HG02623 (cell line): ENCODE results near the gene NPAS2.

Experiments
- ATAC-seq: cut with Tn5 transposase; IDR thresholded peaks from one replicate; pipeline ENCODE4 v1.9.1; 2021; ENCODE audit warnings: moderate library complexity; ENCODE audit not compliant: unreplicated experiment

NPAS2 gene

DNA sequence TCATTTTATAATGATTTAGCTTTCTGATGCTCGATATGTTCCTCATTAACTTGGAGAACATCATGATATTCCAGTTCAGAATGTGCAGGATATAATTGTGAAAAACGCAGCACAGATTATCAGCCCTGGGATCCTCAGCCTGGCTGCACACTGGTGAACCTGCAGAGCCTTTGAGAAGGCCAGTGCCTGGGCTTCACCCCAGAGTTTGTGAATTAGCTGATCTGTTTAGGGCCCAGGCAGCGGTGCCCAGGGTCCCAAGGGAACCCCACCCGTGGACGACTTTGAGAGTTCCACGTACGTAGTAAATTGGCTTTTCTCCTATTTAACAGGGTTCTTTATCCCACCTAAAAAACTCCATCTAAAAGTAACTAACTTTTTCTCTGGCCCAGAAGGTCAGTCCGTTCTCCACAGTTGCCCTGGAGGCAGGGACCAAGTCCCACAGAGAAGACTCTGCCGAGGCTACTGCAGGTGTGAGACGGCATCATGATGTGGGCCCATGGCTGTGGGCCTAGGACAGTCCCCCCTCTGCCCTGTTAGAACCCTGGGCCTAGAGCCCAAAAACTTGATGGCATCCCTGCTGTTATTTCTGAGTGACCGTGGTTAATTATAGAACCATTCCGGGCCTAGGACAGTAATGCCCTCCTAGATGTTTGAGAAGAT, 142.6 kb downstream of the NPAS2 start:
- no peak for ATAC-seq

DNA sequence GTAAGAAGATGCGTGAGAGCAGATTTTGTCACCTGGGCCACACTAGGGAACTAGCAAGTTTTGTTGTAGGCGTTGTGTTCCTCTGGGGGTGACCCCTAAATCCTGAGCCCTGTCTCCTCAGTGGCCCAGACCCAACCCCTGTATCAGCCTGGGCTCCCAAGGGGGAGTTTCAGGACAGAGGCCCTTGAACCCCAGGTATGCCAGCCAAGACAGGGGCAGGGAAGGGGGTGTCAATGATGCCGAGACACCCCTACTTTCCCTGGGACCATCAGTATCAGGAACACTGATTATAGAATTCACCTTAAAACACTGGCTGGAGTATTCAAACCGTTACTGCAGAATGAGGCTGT, 143.1 kb downstream of the NPAS2 start:
- no peak for ATAC-seq

DNA sequence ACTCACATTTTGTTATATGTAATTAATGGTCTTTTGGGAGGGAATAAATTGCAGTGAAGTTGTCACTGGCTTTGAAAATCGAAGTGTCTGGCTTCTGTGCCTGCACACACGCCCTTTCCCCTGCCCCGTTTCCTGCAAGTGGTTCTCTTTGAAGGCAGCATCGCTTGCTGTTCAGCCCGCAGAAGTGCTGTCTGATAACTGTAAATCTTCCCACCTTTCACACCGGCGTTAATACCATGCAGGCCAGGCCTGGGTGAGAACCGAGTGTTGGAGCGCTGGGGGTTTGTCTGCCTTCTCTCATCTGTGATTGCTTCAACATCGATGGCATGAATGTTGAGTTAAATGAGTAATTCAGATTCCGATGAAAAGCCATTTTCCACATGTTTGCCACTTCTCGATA, 144.3 kb downstream of the NPAS2 start:
- no peak for ATAC-seq

DNA sequence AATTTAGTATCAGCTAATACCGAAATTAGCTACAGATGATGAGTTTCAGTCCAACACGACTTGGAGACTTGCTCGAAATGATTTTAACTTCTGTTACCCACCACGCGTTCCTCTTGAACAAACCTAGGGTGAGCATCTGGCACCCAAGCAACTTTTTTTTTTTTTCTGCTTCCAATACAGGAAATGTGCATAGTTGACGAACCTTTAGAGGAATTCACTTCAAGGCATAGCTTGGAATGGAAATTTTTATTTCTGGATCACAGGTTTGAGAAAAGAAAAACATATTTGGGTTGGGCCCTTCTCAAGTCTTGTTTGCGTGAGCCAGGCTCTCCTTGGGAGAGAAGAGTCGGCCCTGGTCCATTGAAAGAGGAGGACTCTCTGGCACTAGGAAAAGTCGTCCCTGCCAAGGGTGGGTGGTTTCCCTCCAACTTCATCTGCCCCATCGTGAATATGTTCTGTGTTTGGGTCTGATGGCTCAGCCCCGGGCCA, 144.8 kb downstream of the NPAS2 start:
- no peak for ATAC-seq

DNA sequence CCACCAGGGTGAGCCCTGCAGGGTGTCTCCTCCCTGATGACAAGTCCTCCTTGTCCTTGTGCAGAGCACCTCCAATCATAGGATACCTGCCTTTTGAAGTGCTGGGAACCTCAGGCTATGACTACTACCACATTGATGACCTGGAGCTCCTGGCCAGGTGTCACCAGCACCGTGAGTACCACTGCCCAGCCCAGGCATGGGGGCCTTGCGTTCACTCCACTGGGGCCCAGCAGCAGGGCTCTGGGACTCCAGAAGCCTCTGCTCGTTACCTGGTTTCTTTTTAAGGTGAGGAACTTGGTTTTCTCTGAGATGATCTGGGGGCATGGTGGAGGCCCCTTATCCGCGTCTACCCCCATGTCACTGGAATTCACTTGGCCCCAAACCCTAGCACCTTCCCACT, 145.7 kb downstream of the NPAS2 start:
- ATAC-seq = no peak

DNA sequence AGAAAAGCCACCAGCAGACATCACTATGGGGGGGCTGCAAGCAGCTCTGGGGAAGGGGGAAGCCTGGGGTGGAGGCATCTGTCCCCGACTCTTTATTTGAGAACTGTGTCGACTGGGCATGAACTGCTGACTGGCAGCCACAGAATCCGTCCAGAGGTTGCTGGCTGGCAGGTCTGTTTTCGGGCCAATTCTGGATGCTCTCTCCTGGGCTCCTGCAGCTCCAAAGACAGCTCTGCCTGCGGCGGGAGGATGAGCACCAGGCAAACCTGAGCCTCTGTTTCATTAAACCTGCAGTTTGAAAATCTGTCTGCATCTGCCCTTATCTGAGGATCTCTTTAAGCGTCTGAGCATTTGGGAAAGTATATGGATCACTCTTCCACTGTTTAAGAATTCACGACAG, 147.8 kb downstream of the NPAS2 start:
- no peak for ATAC-seq

DNA sequence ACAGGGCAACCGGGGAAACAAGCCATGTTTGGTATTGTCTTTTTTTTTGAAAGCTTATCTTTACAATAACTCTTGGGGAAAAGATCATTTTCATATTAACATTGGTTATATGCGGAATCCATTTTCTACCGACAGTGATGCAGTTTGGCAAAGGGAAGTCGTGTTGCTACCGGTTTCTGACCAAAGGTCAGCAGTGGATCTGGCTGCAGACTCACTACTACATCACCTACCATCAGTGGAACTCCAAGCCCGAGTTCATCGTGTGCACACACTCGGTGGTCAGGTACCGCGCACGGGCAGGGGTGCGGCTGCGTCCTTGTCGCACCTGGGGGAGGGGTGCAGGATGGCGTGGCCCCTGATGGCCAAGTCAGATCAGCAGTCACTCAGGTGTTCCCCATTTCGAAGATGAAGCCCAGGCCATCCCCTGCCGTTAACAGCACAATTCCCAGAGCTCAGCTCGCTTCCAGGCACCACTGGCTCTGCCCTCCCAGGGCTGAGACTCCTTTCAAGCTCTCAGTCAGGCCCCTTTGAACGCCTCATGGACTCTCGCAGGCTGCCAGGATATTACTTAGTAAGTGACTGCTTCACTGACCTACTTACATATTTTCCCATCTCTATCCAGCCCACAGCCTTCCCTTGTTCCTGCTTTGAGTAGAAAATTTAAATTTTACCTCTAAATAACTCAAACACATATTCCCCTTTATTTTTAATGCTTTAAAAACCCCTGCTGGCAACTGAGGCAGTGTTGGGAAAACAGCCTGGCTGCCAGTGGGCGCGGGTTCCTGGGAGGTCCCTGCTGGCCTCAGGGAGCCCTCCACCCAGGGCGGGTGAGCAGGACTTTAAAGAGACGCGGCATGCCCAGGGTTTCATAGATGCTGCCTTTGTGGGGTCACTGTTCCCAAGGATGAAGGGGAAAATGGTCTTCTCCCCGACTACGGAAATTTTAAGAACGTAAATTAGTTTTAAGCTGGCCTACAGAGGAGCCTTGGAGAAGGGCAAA, 148.5 kb downstream of the NPAS2 start:
- no peak for ATAC-seq

DNA sequence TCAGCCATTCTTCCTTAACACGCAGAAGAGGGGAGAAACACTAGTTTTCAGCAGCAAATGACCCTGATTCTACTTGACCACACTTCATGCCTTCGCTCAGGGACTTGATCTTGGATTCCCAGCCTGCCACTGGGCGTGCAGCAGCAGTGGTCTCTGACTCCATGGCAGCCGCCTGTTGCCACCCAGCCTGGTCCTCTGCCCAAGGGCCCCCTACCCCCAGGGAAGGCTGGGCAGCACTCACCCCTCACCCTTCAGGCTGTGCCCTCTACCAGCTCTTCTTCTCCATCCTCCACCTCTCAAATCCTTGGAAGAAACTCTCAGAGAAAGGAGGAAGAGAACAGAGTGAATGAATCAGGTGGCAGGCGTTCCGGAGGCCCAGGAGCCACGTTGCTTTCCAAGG, 150.1 kb downstream of the NPAS2 start:
- ATAC-seq = no peak

DNA sequence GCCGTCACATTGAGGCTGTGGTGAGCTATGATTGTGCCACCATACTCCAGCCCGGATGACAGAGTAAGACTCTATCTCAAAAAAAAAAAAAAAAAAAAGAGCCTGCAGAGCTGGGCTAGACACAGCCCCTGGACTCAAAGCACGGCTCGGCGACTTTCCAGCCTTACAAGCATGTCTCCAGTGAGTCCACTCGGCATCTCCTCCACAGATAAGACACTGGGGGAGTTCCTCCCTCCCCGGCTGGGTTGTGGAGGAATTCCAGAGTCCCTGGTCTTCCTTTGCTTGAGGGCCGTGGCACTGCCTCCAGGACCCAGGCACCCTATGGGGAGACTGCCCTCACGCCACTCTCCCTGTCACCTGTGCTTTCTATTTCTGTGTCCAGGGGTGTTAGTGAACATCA, 151.3 kb downstream of the NPAS2 start:
- ATAC-seq = no peak

DNA sequence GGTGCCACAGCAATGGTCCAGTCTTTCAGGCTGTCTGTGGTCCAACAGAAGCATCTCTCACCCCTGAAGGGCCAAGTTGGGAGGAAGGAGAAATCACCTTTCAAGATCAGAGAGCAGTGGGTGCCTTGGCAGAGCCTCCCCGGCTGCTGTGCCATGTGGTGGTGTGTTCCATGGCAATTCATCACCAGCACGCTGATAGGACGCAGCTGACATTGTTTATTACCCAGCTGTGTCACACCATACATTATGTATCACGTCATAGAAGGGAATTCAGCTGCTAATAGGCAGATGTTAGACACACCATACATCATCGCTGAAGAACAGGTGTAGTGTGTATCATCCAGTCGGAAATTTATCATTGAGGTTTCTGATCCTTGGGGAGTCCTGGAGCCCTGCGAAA, 152.5 kb downstream of the NPAS2 start:
- ATAC-seq = no peak

DNA sequence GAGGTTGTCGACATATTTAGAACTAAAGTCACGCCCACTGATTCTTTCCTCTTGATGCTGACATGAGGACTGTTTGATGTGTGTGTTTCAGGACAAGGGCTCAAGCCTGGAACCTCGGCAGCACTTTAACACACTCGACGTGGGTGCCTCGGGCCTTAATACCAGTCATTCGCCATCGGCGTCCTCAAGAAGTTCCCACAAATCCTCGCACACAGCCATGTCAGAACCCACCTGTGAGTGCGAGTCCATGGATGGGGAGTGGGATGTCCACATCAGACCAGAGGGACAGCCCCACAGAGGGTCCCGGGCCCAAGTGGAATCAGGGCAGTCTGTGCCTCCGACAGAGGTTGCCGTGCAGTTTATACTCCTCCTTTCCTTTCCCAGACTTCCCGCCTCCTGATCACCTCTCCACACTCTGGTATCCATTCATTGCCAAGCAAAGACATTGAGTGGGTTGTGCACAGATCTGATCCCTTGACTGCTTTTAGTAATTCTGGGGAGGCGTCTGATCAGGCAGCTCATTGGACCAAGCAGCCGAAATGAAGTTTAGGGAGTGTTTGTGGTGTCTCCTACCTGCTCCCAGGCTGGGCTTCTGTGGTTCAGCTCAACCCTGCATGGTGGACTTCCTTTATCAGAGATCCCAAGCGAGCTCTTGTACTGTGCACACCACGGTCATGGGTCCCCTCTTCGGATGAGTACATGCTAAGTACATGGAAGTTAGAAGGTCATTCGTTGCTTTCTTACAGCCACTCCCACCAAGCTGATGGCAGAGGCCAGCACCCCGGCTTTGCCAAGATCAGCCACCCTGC, 155.0 kb downstream of the NPAS2 start:
- no peak for ATAC-seq

DNA sequence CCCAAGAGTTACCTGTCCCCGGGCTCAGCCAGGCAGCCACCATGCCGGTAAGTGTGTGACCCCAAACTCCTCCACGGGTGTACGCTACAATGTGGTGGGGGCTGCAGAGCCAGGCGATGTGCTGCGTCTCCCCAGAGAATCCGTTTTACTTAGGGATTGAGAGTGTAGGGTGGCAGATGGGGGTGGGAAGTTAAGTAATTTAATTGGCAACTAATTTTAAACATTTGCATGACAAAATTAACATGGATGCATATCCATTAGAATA, 155.5 kb downstream of the NPAS2 start:
- no peak for ATAC-seq

DNA sequence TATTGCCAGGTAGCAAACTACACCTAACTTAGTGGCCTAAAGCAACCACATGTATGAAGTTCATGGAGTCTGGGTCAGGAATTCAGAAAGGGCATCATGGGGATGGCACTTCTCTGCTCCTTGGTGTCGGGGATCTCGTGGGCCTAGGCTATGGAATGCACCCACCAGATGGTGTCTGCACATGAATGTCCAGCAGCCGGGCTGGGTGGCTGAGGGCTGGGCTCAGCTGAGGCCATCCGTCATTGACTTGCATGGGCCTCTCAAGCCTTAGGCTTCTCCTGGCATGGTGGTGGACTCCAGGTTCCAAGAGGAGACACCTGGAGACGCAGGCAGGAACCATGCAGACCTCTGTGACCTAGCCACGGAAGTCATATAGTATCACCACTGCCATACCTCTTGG, 156.1 kb downstream of the NPAS2 start:
- ATAC-seq = no peak

DNA sequence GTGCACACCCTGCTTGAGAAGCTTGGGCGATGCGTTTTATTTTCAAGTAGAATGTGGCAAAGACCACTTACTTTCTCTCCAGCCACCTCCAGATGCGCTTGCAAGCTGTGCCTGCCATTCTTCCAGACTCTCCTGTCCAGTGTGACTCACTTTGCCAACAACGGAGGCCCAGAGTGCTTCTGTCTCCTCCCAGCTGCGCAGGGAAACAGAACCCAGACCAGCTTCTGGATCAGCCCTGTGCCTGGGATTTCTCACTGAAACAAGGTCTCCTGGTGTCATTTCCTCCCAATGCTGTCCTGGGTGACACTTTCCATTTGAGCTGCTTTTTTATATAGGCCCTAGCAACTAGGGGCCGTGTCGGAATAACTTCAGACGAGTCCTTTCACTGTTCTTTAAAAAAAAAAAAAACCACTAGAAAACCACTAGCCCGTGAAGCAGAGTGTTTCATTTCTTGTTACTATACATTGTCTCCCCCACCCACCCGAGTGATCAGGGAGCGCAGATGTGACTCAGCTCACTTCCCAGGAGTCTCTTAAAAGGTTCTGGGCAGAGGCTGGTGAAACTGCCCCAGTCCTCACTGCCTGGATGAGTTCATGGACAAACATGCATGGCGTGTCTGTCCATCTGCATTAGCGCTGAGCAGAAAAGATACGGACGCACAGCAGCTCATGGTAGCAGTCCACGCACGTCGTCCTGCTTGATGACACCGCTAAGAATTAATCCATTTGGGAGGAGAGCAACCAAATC, 156.9 kb downstream of the NPAS2 start:
- no peak for ATAC-seq

DNA sequence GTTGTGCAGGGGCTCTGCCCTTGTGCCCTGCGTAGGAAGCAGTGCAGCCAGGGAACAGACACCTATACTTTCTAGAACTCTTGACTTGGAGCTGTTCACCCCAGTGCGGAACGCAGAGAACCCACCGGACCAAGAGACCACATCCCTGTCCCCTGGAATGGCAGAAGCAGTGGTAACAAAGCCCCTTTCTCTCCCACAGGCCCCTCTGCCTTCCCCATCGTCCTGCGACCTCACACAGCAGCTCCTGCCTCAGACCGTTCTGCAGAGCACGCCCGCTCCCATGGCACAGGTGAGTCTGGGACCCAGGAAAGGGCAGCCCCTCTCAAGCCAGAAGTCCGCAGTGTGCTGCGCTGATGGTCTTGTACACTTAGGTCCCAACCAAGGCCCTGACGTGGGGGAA, 157.6 kb downstream of the NPAS2 start:
- ATAC-seq = no peak

DNA sequence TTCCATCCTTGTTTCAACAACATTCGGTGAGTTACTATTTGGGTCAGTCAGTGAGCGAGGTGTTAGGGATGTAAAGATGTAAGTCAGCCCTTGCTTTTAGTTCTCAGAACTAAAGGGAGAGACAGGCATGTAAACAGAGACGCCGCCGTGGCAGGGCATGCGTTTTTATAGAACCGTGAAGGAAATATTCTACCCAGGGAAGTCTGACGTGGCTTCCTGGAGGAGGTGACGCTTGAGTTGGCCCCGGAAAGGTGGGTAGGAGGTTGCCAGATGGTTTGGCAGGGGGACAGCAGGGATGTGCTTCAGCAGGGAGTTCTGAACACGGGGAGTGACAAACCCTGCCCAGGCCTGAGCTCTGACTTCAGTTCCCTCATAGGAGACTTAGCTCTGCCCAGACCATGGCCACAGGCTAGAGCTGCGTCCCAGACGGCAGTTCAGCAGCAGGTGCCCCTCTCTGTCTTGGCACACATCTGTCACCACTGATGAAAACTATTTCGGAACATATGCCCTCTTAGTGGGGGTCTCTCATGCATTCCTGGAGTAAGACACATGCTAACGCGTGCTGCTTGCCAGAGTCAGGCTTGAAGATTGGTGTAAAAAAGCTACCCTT, 158.7 kb downstream of the NPAS2 start:
- no peak for ATAC-seq

DNA sequence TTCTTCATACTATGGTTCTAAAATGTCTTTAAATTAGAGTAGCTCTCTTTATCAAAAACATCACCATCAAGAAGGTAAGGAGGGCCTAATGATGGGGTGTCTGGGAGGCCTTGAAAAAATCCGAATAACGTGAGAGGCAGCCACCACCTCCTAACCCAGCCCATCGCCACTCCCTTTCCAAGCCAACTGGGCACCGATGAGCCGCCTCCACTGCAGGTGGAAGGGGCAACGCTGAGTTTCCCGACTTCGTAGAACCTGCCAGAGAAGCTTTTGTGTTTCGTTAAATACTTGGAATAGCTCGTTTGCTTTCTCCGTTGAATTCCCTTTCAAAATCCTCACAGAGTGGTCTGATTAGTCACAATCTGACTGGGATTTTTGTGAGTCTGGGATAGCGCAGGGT, 160.1 kb downstream of the NPAS2 start:
- ATAC-seq = no peak

DNA sequence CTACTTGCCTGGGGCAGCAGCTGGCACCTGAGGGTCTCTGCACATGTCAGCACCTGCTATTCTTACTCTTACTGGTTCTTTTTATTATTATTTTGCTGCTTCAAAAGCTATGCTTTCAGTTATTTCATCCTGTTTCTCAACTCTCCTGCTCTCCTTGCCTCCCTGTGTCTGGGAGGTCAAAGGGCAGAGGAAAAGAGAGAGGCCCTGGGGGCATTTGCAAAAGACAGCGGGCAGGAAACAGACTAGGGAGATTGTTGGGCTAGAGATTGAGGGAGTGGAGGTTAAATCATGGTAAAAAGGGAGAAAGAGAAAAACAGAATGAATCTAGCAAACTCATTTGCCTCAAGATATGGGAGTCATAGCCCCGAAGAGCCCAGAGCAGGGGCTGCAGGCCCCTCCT, 161.1 kb downstream of the NPAS2 start:
- ATAC-seq = no peak

DNA sequence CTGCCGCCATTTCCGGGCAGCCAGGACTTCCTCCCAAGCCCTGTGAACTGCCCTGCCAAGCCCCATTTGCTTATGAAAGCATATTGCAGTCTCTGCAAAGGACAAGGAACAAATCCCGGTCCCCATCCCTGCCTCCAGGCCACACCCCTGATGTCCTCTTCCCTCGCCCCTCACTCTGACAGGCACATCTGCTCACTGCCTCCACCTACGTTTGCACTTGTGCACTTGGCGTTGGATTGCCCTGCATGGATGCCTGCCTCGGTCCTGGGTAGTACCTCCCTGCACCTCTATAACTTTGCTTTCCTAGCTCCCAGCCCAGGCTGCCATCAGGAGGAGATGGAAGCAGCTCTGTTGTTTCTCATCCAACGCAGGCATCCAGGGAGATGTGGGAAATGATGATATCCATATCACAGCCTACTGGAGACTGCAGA, 162.5 kb downstream of the NPAS2 start:
- no peak for ATAC-seq

DNA sequence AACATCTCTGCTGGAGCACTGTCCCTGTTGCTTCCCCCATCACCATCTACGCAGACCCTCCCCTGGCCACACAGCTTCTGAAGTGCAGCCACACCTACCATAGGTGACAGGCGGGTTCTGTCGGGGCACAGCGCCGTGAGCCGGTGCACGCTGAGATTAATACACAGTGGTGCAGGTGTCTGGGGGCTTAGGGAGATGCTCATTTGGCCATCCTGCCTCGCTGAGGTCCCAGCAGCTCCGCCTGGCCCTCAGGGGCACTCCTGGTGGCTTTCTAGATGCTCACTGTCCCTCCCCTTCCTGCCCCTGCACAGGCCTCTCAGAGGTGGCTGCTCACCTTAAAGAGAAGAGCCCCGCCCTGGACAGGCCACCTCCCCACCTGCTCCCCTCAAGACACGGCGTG, 163.3 kb downstream of the NPAS2 start:
- ATAC-seq = no peak
